Measurements from ENCODE around the gene ABCG4.
"Not testable (repeated sequence)": the region's sequence is repeated elsewhere in the genome, so short reads cannot be mapped to it uniquely, and the experiment has no call there.

ABCG4 gene

GRCh38 chr11:119154178-119154577 lies 5.3 kb downstream of the ABCG4 start:
- no peak for DNase-seq (ENCODE audit: low read depth)

GRCh38 chr11:119155733-119156492 lies 7.1 kb downstream of the ABCG4 start:
- DNase-seq (ENCODE audit: low read depth) = no peak

GRCh38 chr11:119156496-119156895 lies 7.6 kb downstream of the ABCG4 start:
- no peak for DNase-seq (ENCODE audit: low read depth)

- DNase-seq (ENCODE audit: low read depth) = no peak
Measured at GRCh38 chr11:119157063-119157462, 8.2 kb downstream of the ABCG4 start.

GRCh38 chr11:119158467-119158866 lies 9.6 kb downstream of the ABCG4 start:
- DNase-seq (ENCODE audit: low read depth) = no peak

- no peak for DNase-seq (ENCODE audit: low read depth)
Measured at GRCh38 chr11:119160151-119160550, 11.3 kb downstream of the ABCG4 start.

GRCh38 chr11:119161871-119162270 lies 13.0 kb downstream of the ABCG4 start:
- DNase-seq (ENCODE audit: low read depth) = no peak

- no peak for DNase-seq (ENCODE audit: low read depth)
Measured at GRCh38 chr11:119166368-119167076, 17.7 kb downstream of the ABCG4 start.

GRCh38 chr11:119167077-119167458 lies 18.2 kb downstream of the ABCG4 start:
- not testable (repeated sequence) for DNase-seq (ENCODE audit: low read depth)

- DNase-seq (ENCODE audit: low read depth) = no peak
Measured at GRCh38 chr11:119167933-119168332, 19.1 kb downstream of the ABCG4 start.

- DNase-seq (ENCODE audit: low read depth) = peak; percentile 74
Measured at GRCh38 chr11:119168471-119169281, 19.8 kb downstream of the ABCG4 start, which contains the start of gene NLRX1. TSS of gene NLRX1 (plus strand) at chr11:119168725. CDS start at chr11:119171404, 2,679 bp downstream.

GRCh38 chr11:119169282-119169719 lies 20.4 kb downstream of the ABCG4 start:
- no peak for DNase-seq (ENCODE audit: low read depth)

- no peak for DNase-seq (ENCODE audit: low read depth)
Measured at GRCh38 chr11:119172513-119172912, 23.7 kb downstream of the ABCG4 start.

GRCh38 chr11:119173453-119173852 lies 24.6 kb downstream of the ABCG4 start:
- no peak for DNase-seq (ENCODE audit: low read depth)

GRCh38 chr11:119175493-119176077 lies 26.7 kb downstream of the ABCG4 start:
- DNase-seq (ENCODE audit: low read depth) = no peak

- no peak for DNase-seq (ENCODE audit: low read depth)
Measured at GRCh38 chr11:119178166-119178680, 29.4 kb downstream of the ABCG4 start.

GRCh38 chr11:119179342-119179741 lies 30.5 kb downstream of the ABCG4 start:
- no peak for DNase-seq (ENCODE audit: low read depth)

GRCh38 chr11:119179983-119180382 lies 31.1 kb downstream of the ABCG4 start:
- no peak for DNase-seq (ENCODE audit: low read depth)

- DNase-seq (ENCODE audit: low read depth) = no peak
Measured at GRCh38 chr11:119180729-119181676, 32.2 kb downstream of the ABCG4 start.

- no peak for DNase-seq (ENCODE audit: low read depth)
Measured at GRCh38 chr11:119181677-119182412, 33.0 kb downstream of the ABCG4 start.
